ENCODE measurements around the gene LRATD1. TPM values are rescaled to one million over a fixed set of nuclear protein-coding genes. Genes with fewer than 3 reads are reported as not detected.

Gene LRATD1
- total and polyA plus RNA-seq, 2 donors (not counting 3 experiments of a cell fraction or from before 2014, with no cell fraction given), result not detected

DNA sequence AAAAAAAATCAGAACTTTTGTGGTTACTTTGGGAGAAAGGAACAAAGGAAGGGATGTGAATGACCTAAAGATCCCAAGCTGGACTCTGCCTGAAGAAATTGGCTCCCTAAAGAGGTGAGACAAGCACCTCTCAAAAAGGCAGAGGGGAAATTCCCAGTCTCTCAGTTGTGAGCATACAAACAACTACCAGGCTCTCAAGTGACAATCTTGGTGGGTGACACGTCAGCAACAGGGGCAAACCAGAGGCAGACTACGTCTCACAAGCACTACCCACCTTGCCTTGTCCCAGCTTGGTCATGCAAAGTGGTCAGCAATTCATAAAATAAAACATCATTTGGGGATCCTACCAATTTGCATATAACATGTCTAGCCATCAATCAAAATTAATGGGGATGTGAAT lies 24.3 kb upstream of the LRATD1 start:
- Histone ChIP-seq H3K4me1 (ENCODE audit: control insufficient read depth, extremely low read depth, insufficient read depth, low read length) (no peaks in the 10 kb centered on the region), H4K20me1 (replicated peaks; ENCODE audit: control insufficient read depth, extremely low read depth, insufficient read depth, low read length) (no peaks in the 10 kb centered on the region), H3K9me1 (replicated peaks; ENCODE audit: control insufficient read depth, extremely low read depth, insufficient read depth, low read length) (no peaks in the 10 kb centered on the region), H3K9ac (replicated peaks; ENCODE audit: extremely low read depth, insufficient read depth, low read length) (no peak overlapping the region), H2AFZ (ENCODE audit: low read depth, low read length) (no peak overlapping the region), H3K27me3 (ENCODE audit: control insufficient read depth in 2 of 2, insufficient read depth in 2 of 2, low read length in 2 of 2) (no peaks in the 10 kb centered on the region), H3K36me3 (ENCODE audit: control insufficient read depth in 2 of 2, extremely low read depth in 1 of 2, insufficient read depth in 2 of 2, low read length in 2 of 2) (no peaks in the 10 kb centered on the region), H3K79me2 (ENCODE audit: control insufficient read depth, insufficient read depth, low read length) (no peaks in the 10 kb centered on the region), H3K9me3 (replicated peaks; ENCODE audit: control insufficient read depth, insufficient read depth, low read length) (peaks cover 2% of the 10 kb centered on the region), H3K4me2 (ENCODE audit: insufficient read depth, low read length) (no peak overlapping the region), H3K27ac (ENCODE audit: insufficient read depth, low read depth, low read length) (no peak overlapping the region), H3K4me3 (replicated peaks in 1 of 3; ENCODE audit: insufficient read depth in 1 of 3, low read depth in 1 of 3, low read length in 3 of 3) (no peak overlapping the region)
- FAIRE-seq (no peak), DNase-seq (ENCODE audit: low read depth, low spot score) (no peak)
- ChIA-PET CTCF (no interaction called here), POLR2A (no interaction called here)
- TF ChIP-seq POLR2AphosphoS5 (IDR thresholded peaks at IDR 0.05; ENCODE audit: insufficient read depth, low read depth, low read length) (no peak), MYC (IDR thresholded peaks at IDR 0.05; ENCODE audit: low read depth, low read length) (no peak), POLR2A (IDR thresholded peaks at IDR 0.05; ENCODE audit: low read depth, low read length) (no peak), FOS (IDR thresholded peaks at IDR 0.05; ENCODE audit: borderline replicate concordance, insufficient read depth, low read length) (no peak), CTCF (IDR thresholded peaks at IDR 0.05; ENCODE audit: extremely low read depth in 1 of 2, insufficient read depth in 1 of 2, low read depth in 1 of 2, low read length in 2 of 2) (no peak), EZH2 (IDR thresholded peaks at IDR 0.05; ENCODE audit: borderline replicate concordance, low read depth, low read length, severe bottlenecking) (no peak), JUN (IDR thresholded peaks at IDR 0.05; ENCODE audit: borderline replicate concordance, insufficient read depth, insufficient read length, low read depth) (no peak), GATA2 (IDR thresholded peaks at IDR 0.05; ENCODE audit: insufficient read depth, insufficient read length, low read depth, low read length) (no peak)
- TF ChIP-seq, protein P1, sequence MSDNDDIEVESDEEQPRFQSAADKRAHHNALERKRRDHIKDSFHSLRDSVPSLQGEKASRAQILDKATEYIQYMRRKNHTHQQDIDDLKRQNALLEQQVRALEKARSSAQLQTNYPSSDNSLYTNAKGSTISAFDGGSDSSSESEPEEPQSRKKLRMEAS (IDR thresholded peaks at IDR 0.05; ENCODE audit: insufficient read depth, insufficient read length), result no peak
- intact Hi-C loops (cut with micrococcal nuclease), result no loop called here
- BruUV-seq (replicated peaks), result no TSS peak
- dilution Hi-C loops (cut with MboI; ENCODE audit: extremely low pct_ligation_motif_present, low sequenced_read_pairs), result no loop called here

Data from endothelial cell of umbilical vein (primary cell).